ENCODE results near the gene GHITM.
"Not testable (repeated sequence)": the region's sequence is repeated elsewhere in the genome, so short reads cannot be mapped to it uniquely, and the experiment has no call there.

The GHITM gene

DNA sequence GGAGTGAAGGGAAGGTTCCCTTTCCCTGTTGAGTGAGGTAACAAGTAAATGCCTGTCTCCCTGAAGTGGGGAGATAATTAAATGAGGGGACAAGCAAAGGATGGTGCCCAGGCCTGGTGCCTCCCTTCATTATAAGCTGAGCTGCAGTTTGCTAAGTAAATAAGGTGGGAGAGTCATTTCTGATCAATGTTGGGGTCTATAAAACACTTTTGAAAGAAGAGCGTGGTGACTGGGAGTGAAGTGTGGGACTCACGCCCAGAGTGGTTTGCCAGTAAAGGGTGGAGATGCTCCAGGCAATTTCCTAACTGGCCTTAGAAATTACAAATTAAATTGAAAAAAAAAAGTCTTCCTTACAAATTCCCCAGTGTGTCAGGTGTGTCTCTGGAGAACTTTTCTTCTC lies 24.7 kb downstream of the GHITM start:
- no peak overlapping the region for H3K9ac ChIP-seq (ENCODE audit: low read length)
- H3K79me2 ChIP-seq (ENCODE audit: insufficient read depth, low read length), result no peaks in the 10 kb centered on the region
- H4K20me1 ChIP-seq (ENCODE audit: low read depth, low read length), result no peaks in the 10 kb centered on the region
- no peaks in the 10 kb centered on the region for H3K27me3 ChIP-seq (ENCODE audit: low read length)
- no peaks in the 10 kb centered on the region for H3K9me3 ChIP-seq (ENCODE audit: insufficient read depth, low read length)
- no peak for TF ChIP-seq EZH2phosphoT487 (conservative IDR thresholded peaks at IDR 0.05; ENCODE audit: low read length)
- TF ChIP-seq, protein P1, sequence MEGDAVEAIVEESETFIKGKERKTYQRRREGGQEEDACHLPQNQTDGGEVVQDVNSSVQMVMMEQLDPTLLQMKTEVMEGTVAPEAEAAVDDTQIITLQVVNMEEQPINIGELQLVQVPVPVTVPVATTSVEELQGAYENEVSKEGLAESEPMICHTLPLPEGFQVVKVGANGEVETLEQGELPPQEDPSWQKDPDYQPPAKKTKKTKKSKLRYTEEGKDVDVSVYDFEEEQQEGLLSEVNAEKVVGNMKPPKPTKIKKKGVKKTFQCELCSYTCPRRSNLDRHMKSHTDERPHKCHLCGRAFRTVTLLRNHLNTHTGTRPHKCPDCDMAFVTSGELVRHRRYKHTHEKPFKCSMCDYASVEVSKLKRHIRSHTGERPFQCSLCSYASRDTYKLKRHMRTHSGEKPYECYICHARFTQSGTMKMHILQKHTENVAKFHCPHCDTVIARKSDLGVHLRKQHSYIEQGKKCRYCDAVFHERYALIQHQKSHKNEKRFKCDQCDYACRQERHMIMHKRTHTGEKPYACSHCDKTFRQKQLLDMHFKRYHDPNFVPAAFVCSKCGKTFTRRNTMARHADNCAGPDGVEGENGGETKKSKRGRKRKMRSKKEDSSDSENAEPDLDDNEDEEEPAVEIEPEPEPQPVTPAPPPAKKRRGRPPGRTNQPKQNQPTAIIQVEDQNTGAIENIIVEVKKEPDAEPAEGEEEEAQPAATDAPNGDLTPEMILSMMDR (IDR thresholded peaks at IDR 0.05; ENCODE audit: insufficient read depth, low read length, poor library complexity, severe bottlenecking), result no peak
- H3F3A ChIP-seq (ENCODE audit: insufficient read depth), result no peaks in the 10 kb centered on the region
- H3K27ac ChIP-seq (ENCODE audit: low read depth, low read length), result no peak overlapping the region
- no peaks in the 10 kb centered on the region for H3K36me3 ChIP-seq (ENCODE audit: low read length)
- H2AFZ ChIP-seq (ENCODE audit: low read depth, low read length, severe bottlenecking), result no peak overlapping the region
- no peak overlapping the region for H3K4me2 ChIP-seq (ENCODE audit: low read depth, low read length, poor library complexity, severe bottlenecking)
- H3K4me3 ChIP-seq (ENCODE audit: insufficient read depth, low read length, poor library complexity, severe bottlenecking), result no peak overlapping the region
- no peaks in the 10 kb centered on the region for H3K9me2 ChIP-seq (replicated peaks; ENCODE audit: insufficient read depth, low read length)

DNA sequence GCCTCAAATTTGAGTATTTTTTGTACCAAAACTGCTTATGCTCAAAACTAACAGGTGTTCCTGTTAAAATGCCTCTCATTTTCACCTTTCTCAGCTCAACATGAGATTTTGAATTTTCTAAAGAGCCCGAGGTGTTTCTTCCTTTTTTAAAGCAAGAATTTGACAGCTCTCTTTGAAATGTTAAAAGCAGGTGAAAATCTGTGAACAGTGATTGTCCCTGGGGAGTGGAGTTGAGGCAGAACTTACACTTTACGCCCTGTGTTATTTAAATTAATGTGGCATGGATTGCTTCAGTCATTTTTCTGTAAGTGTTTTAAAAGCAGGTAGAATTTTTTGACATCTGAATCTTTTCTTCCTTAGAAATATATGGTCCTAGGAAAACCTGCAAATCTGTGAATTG lies 25.1 kb downstream of the GHITM start:
- no peak overlapping the region for H3K4me3 ChIP-seq (ENCODE audit: insufficient read depth, low read length, poor library complexity, severe bottlenecking)
- no peak overlapping the region for H3K4me2 ChIP-seq (ENCODE audit: low read depth, low read length, poor library complexity, severe bottlenecking)
- H3K9me3 ChIP-seq (ENCODE audit: insufficient read depth, low read length), result no peaks in the 10 kb centered on the region
- H3K9me2 ChIP-seq (replicated peaks; ENCODE audit: insufficient read depth, low read length), result no peaks in the 10 kb centered on the region
- H3K27me3 ChIP-seq (ENCODE audit: low read length), result no peaks in the 10 kb centered on the region
- no peaks in the 10 kb centered on the region for H3K79me2 ChIP-seq (ENCODE audit: insufficient read depth, low read length)
- H3K27ac ChIP-seq (ENCODE audit: low read depth, low read length), result no peak overlapping the region
- TF ChIP-seq, protein P1 (IDR thresholded peaks at IDR 0.05; ENCODE audit: insufficient read depth, low read length, poor library complexity, severe bottlenecking), result no peak
- no peak for TF ChIP-seq EZH2phosphoT487 (conservative IDR thresholded peaks at IDR 0.05; ENCODE audit: low read length)
- H3F3A ChIP-seq (ENCODE audit: insufficient read depth), result no peaks in the 10 kb centered on the region
- H3K9ac ChIP-seq (ENCODE audit: low read length), result no peak overlapping the region
- no peaks in the 10 kb centered on the region for H4K20me1 ChIP-seq (ENCODE audit: low read depth, low read length)
- H3K36me3 ChIP-seq (ENCODE audit: low read length), result no peaks in the 10 kb centered on the region
- no peak overlapping the region for H2AFZ ChIP-seq (ENCODE audit: low read depth, low read length, severe bottlenecking)

DNA sequence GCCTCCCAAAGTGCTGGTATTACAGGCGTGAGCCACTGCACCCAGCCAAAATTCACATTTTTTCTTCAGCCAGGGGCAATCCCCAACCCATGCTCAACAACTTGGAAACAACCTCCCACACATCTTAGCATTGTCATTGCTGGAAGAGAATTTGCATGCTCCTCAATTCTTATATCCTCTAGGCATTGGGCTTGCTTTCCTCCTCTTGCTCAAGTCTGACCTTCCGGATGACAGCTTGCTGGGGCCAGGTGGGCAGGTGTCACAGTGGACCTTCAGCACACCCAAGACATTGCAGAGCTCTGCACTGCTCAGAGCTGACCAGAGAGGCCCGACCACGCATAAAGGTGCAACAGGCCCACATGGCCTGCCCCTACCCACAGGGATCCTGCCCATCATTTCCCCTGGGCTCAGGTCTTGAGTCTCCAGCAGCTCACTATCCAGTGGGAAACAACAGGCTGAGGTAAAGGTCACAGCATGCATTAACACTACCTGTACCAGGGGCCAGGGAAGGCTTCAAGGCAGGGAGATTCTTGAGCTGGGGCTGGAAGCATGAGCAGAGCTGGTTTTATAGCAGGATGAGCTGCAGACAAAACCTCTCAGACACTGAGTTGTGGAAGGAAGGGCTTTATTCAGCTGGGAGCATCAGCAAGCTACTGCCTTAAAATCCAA lies 27.4 kb downstream of the GHITM start:
- H3K27ac ChIP-seq (ENCODE audit: low read depth, low read length), result no peak overlapping the region
- no peak overlapping the region for H2AFZ ChIP-seq (ENCODE audit: low read depth, low read length, severe bottlenecking)
- H4K20me1 ChIP-seq (ENCODE audit: low read depth, low read length), result no peaks in the 10 kb centered on the region
- H3K4me2 ChIP-seq (ENCODE audit: low read depth, low read length, poor library complexity, severe bottlenecking), result no peak overlapping the region
- H3K4me3 ChIP-seq (ENCODE audit: insufficient read depth, low read length, poor library complexity, severe bottlenecking), result no peak overlapping the region
- H3K79me2 ChIP-seq (ENCODE audit: insufficient read depth, low read length), result no peaks in the 10 kb centered on the region
- no peaks in the 10 kb centered on the region for H3F3A ChIP-seq (ENCODE audit: insufficient read depth)
- no peaks in the 10 kb centered on the region for H3K36me3 ChIP-seq (ENCODE audit: low read length)
- H3K9ac ChIP-seq (ENCODE audit: low read length), result no peak overlapping the region
- H3K9me2 ChIP-seq (replicated peaks; ENCODE audit: insufficient read depth, low read length), result no peaks in the 10 kb centered on the region
- H3K9me3 ChIP-seq (ENCODE audit: insufficient read depth, low read length), result no peaks in the 10 kb centered on the region
- H3K27me3 ChIP-seq (ENCODE audit: low read length), result no peaks in the 10 kb centered on the region
- TF ChIP-seq EZH2phosphoT487 (conservative IDR thresholded peaks at IDR 0.05; ENCODE audit: low read length), result no peak
- TF ChIP-seq, protein P1 (IDR thresholded peaks at IDR 0.05; ENCODE audit: insufficient read depth, low read length, poor library complexity, severe bottlenecking), result no peak

DNA sequence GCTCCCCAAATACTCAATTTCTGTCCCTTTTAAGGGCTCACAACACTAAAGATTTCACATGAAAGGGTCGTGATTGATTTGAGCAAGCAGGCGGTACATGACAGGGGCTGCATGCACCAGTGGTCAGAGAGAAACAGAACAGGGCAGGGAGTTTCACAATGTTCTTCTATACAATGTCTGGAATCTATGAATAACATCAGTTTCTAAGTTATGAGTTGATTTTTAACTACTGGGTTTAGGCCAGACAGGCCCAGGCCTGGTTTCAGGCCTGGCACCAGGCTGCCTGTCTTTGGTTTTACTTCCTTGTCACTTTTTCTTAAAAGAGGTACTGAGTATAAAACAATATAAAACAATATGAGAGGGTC lies 28.0 kb downstream of the GHITM start:
- H3F3A ChIP-seq (ENCODE audit: insufficient read depth); H3K9me2 ChIP-seq (replicated peaks; ENCODE audit: insufficient read depth, low read length); H3K9ac ChIP-seq (ENCODE audit: low read length); H3K36me3 ChIP-seq (ENCODE audit: low read length); H2AFZ ChIP-seq (ENCODE audit: low read depth, low read length, severe bottlenecking); H3K4me2 ChIP-seq (ENCODE audit: low read depth, low read length, poor library complexity, severe bottlenecking); H3K4me3 ChIP-seq (ENCODE audit: insufficient read depth, low read length, poor library complexity, severe bottlenecking); H3K79me2 ChIP-seq (ENCODE audit: insufficient read depth, low read length); H3K9me3 ChIP-seq (ENCODE audit: insufficient read depth, low read length); H4K20me1 ChIP-seq (ENCODE audit: low read depth, low read length); H3K27ac ChIP-seq (ENCODE audit: low read depth, low read length); H3K27me3 ChIP-seq (ENCODE audit: low read length): not testable (repeated sequence)

DNA sequence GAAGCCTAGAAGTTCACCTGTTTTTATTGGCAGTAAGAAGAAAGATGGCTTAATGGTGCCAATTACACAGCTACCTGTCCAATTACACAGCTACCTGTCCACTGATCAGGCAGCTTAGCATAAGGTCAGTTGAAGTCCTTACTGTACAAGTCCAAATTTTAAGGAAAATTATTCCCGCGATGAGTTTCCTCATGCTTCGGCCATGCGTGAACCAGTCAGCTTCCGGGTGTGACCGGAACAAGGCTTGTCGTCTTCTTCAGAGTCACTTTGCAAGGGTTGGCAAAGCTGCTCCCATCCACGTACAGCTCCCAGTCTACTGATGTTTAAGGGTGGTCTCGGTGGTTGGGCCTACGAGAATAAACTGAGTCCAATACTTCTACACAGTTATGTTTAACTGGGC lies 29.1 kb downstream of the GHITM start:
- H2AFZ ChIP-seq (ENCODE audit: low read depth, low read length, severe bottlenecking); H3K4me2 ChIP-seq (ENCODE audit: low read depth, low read length, poor library complexity, severe bottlenecking); H3K27me3 ChIP-seq (ENCODE audit: low read length); H3K36me3 ChIP-seq (ENCODE audit: low read length); H3K9ac ChIP-seq (ENCODE audit: low read length); H3K9me2 ChIP-seq (replicated peaks; ENCODE audit: insufficient read depth, low read length); H3K9me3 ChIP-seq (ENCODE audit: insufficient read depth, low read length); H4K20me1 ChIP-seq (ENCODE audit: low read depth, low read length); H3K79me2 ChIP-seq (ENCODE audit: insufficient read depth, low read length); H3K27ac ChIP-seq (ENCODE audit: low read depth, low read length); H3F3A ChIP-seq (ENCODE audit: insufficient read depth); H3K4me3 ChIP-seq (ENCODE audit: insufficient read depth, low read length, poor library complexity, severe bottlenecking): not testable (repeated sequence)

DNA sequence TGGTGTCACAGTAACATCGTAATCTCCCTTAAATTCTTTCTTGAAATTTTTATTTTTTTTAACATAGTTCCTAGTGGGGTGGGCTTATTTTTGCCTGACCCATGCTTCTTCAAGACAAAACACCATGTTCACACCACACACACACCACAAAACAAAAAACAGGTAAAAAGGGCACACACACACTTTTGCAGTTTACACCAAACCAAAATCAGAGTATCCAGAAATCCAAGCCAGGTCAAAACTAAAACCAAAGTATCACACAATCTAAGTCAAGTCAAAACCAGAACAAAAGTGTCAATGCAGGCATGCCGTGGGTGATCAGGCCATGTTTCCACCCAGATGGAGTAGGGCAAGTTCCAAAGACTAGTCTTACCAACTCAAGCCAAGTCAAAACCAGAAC lies 31.9 kb downstream of the GHITM start:
- H3K9ac ChIP-seq (ENCODE audit: low read length); H2AFZ ChIP-seq (ENCODE audit: low read depth, low read length, severe bottlenecking); H3K27ac ChIP-seq (ENCODE audit: low read depth, low read length); H3K4me2 ChIP-seq (ENCODE audit: low read depth, low read length, poor library complexity, severe bottlenecking); H3F3A ChIP-seq (ENCODE audit: insufficient read depth); H3K9me3 ChIP-seq (ENCODE audit: insufficient read depth, low read length); H4K20me1 ChIP-seq (ENCODE audit: low read depth, low read length); H3K9me2 ChIP-seq (replicated peaks; ENCODE audit: insufficient read depth, low read length); H3K36me3 ChIP-seq (ENCODE audit: low read length); H3K27me3 ChIP-seq (ENCODE audit: low read length); H3K79me2 ChIP-seq (ENCODE audit: insufficient read depth, low read length); H3K4me3 ChIP-seq (ENCODE audit: insufficient read depth, low read length, poor library complexity, severe bottlenecking): not testable (repeated sequence)

Measured in SU-DHL-6 (cell line).